Panc1 (cell line): ENCODE results near the gene SLC29A1. TPM values are rescaled to one million over a fixed set of nuclear protein-coding genes. Genes with fewer than 3 reads are reported as not detected.
"Not testable (repeated sequence)": the region's sequence is repeated elsewhere in the genome, so short reads cannot be mapped to it uniquely, and the experiment has no call there.

Experiments used
- ATAC-seq: fragments of 200-7000 bp; cut with Tn5 transposase; 2 replicates; pipeline ENCODE4 v1.9.1; 2020; ENCODE audit warnings: mild to moderate bottlenecking, moderate library complexity
- BruUV-seq: library from RNA; stranded (reverse); fragments of 400-500 nt; replicated peaks from 2 replicates; lab custom pipeline; 2021; lab: Mats Ljungman, UMichigan
- CTCF ChIA-PET: fragments of 300-600 bp; sonication (Branson Sonifier 250); formaldehyde crosslinking; loops from one replicate; lab custom pipeline; 2022; ENCODE audit warnings: antibody characterized with exemption; lab: Charles Lee
- POLR2A ChIA-PET: fragments of 300-600 bp; sonication (Branson Sonifier 250); formaldehyde crosslinking; loops from one replicate; lab custom pipeline; 2022; ENCODE audit warnings: antibody characterized with exemption; lab: Charles Lee
- DNase-seq: peaks from one replicate; pipeline ENCODE4 v3.0.0-alpha.2; 2010; ENCODE audit warnings: low read depth, low spot score
- H3K27ac ChIP-seq: 2 replicates; pipeline ENCODE4 v1.5.1; 2011; ENCODE audit warnings: mild to moderate bottlenecking, low read length, inconsistent platforms
- H3K27me3 ChIP-seq: fragments of 200-500 bp; sonication (Bioruptor generic); 2 replicates; pipeline ENCODE4 v1.6.0; 2014; ENCODE audit warnings: low read length, inconsistent platforms; ENCODE audit not compliant: control insufficient read depth, insufficient read depth
- H3K36me3 ChIP-seq: fragments of 200-500 bp; sonication (Bioruptor generic); 2 replicates; pipeline ENCODE4 v1.5.1; 2014; ENCODE audit warnings: inconsistent platforms, mild to moderate bottlenecking, low read length, moderate library complexity; ENCODE audit not compliant: control insufficient read depth, insufficient read depth
- H3K4me1 ChIP-seq: 2 replicates; pipeline ENCODE4 v1.5.1; 2011; ENCODE audit warnings: inconsistent platforms, mild to moderate bottlenecking, low read length, moderate library complexity; ENCODE audit not compliant: control insufficient read depth, insufficient read depth
- H3K4me3 ChIP-seq, 2 experiments: 2 replicates each; pipeline ENCODE4 v1.5.1; 2011 to 2012; ENCODE audit warnings: low read depth in 2 of 2, low read length in 2 of 2, mild to moderate bottlenecking in 2 of 2, inconsistent platforms in 1 of 2, moderate library complexity in 1 of 2
- H3K9me3 ChIP-seq: fragments of 200-500 bp; sonication (Bioruptor generic); 2 replicates; pipeline ENCODE4 v1.5.1; 2014; ENCODE audit warnings: low read depth, mild to moderate bottlenecking, inconsistent platforms, low read length, moderate library complexity; ENCODE audit not compliant: control insufficient read depth, insufficient read depth
- CTCF ChIP-seq: fragments of 450-650 bp; IDR thresholded peaks from 2 replicates; pipeline ENCODE4 v1.5.1; 2017; ENCODE audit warnings: mild to moderate bottlenecking
- POLR2AphosphoS5 ChIP-seq: IDR thresholded peaks from 2 replicates; pipeline ENCODE4 v1.6.1; 2012; ENCODE audit warnings: mild to moderate bottlenecking, low read depth, low read length, moderate library complexity
- SIN3A ChIP-seq: IDR thresholded peaks from 2 replicates; pipeline ENCODE4 v1.6.1; 2012; ENCODE audit warnings: low read depth, mild to moderate bottlenecking, low read length, moderate library complexity, borderline replicate concordance; ENCODE audit not compliant: insufficient read depth
- TCF7L2 ChIP-seq: IDR thresholded peaks from 2 replicates; pipeline ENCODE4 v1.6.1; 2011; ENCODE audit warnings: mild to moderate bottlenecking, low read depth, low read length, inconsistent platforms
- in situ Hi-C: cut with HindIII; loops from 2 replicates; pipeline ENCODE4 v1.10.0; 2016; ENCODE audit warnings: low sequenced_read_pairs, low pct_unique_long_range_greater_than_20kb
- intact Hi-C: fragments of 100-400 bp; cut with micrococcal nuclease; formaldehyde crosslinking; loops from one replicate; pipeline ENCODE4 v1.10.0; 2022; ENCODE audit not compliant: unreplicated experiment
- total RNA-seq: library from RNA; stranded (reverse); gene quantifications from one replicate; pipeline ENCODE4 v1.2.1, GENCODE V29; 2021; ENCODE audit not compliant: unreplicated experiment
- TF ChIP-seq, protein P1 (sequence below), 2 experiments: IDR thresholded peaks; 2 replicates each; pipeline ENCODE4 v1.6.1; 2011 to 2012; ENCODE audit warnings: low read depth in 2 of 2, control low read depth in 1 of 2, low read length in 1 of 2, mild to moderate bottlenecking in 1 of 2, moderate library complexity in 1 of 2; ENCODE audit not compliant: insufficient read depth in 1 of 2

Gene SLC29A1
- total RNA-seq, 1 experiment from 2014 or later, result 263 TPM

- no peak for ATAC-seq
- peaks cover 42% of the 10 kb centered on the region for H3K4me1 ChIP-seq
- peak overlapping the region; percentile 64 for H3K27ac ChIP-seq
- no peaks in the 10 kb centered on the region for H3K27me3 ChIP-seq
- POLR2A ChIA-PET, result interaction anchor here (0.6 kb wide), 3 partner anchors 22 to 46 kb away, joined by 3 to 5 read pairs (median 5); no protein-coding TSS in a partner anchor
- CTCF ChIA-PET, result interaction anchor here (0.6 to 0.7 kb wide), 2 partner anchors 54 to 124 kb away, joined by 3 to 5 read pairs; no protein-coding TSS in a partner anchor
- DNase-seq, result no peak
- intact Hi-C loops, result no loop called here
- in situ Hi-C loops, result no loop called here
- TF ChIP-seq CTCF (no peak), POLR2AphosphoS5 (no peak), TCF7L2 (no peak), SIN3A (no peak)
- TF ChIP-seq, protein P1, sequence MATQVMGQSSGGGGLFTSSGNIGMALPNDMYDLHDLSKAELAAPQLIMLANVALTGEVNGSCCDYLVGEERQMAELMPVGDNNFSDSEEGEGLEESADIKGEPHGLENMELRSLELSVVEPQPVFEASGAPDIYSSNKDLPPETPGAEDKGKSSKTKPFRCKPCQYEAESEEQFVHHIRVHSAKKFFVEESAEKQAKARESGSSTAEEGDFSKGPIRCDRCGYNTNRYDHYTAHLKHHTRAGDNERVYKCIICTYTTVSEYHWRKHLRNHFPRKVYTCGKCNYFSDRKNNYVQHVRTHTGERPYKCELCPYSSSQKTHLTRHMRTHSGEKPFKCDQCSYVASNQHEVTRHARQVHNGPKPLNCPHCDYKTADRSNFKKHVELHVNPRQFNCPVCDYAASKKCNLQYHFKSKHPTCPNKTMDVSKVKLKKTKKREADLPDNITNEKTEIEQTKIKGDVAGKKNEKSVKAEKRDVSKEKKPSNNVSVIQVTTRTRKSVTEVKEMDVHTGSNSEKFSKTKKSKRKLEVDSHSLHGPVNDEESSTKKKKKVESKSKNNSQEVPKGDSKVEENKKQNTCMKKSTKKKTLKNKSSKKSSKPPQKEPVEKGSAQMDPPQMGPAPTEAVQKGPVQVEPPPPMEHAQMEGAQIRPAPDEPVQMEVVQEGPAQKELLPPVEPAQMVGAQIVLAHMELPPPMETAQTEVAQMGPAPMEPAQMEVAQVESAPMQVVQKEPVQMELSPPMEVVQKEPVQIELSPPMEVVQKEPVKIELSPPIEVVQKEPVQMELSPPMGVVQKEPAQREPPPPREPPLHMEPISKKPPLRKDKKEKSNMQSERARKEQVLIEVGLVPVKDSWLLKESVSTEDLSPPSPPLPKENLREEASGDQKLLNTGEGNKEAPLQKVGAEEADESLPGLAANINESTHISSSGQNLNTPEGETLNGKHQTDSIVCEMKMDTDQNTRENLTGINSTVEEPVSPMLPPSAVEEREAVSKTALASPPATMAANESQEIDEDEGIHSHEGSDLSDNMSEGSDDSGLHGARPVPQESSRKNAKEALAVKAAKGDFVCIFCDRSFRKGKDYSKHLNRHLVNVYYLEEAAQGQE (IDR thresholded peaks at IDR 0.05; ENCODE audit: insufficient read depth in 1 of 2, low read depth in 2 of 2, low read length in 1 of 2), result no peak
- H3K9me3 ChIP-seq, result no peaks in the 10 kb centered on the region
- H3K4me3 ChIP-seq, result no peak overlapping the region
- no peaks in the 10 kb centered on the region for H3K36me3 ChIP-seq
- BruUV-seq, result no TSS peak
Measured at GRCh38 chr6:44180886-44181285, 42.5 kb upstream of the SLC29A1 start.

DNA sequence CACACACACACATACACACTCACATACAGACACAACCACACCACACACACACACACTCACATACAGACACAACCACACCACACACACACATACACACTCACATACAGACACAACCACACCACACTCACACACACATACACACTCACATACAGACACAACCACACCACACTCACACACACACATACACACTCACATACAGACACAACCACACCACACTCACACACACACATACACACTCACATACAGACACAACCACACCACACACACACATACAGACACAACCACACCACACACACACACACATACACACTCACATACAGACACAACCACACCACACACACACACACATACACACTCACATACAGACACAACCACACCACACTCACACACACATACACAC lies 41.6 kb upstream of the SLC29A1 start:
- DNase-seq, H3K9me3 ChIP-seq, H3K4me3 ChIP-seq, CTCF ChIA-PET, H3K27me3 ChIP-seq, H3K36me3 ChIP-seq, BruUV-seq, POLR2A ChIA-PET, ATAC-seq, H3K27ac ChIP-seq, intact Hi-C loops, in situ Hi-C loops: not testable (repeated sequence)
- peaks cover 33% of the 10 kb centered on the region for H3K4me1 ChIP-seq

DNA sequence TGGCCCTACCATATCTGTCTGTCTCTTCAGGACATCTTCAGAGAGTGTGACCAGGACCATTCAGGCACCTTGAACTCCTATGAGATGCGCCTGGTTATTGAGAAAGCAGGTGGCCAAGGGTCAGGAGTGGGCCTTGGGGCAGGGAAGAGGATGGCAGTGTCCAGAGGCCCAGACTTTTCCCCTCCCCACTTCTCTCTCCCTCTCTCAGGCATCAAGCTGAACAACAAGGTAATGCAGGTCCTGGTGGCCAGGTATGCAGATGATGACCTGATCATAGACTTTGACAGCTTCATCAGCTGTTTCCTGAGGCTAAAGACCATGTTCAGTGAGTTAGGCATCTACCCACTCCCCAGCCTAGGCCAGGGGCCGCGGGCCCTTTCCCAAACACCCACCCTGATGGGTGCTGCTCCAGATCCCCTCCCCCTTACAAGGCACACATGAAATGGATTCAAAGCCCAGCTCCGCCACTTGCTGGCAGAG lies 40.4 kb upstream of the SLC29A1 start:
- ATAC-seq (no peak), DNase-seq (no peak)
- intact Hi-C loops, result no loop called here
- Histone ChIP-seq H3K27ac (no peak overlapping the region), H3K9me3 (no peaks in the 10 kb centered on the region), H3K4me1 (peaks cover 25% of the 10 kb centered on the region), H3K27me3 (no peaks in the 10 kb centered on the region), H3K36me3 (no peaks in the 10 kb centered on the region), H3K4me3 (no peak overlapping the region)
- ChIA-PET CTCF (no interaction called here), POLR2A (no interaction called here)
- in situ Hi-C loops, result no loop called here
- BruUV-seq, result no TSS peak
- TF ChIP-seq SIN3A (no peak), TCF7L2 (no peak), POLR2AphosphoS5 (no peak), CTCF (no peak)
- TF ChIP-seq, protein P1 (IDR thresholded peaks at IDR 0.05; ENCODE audit: insufficient read depth in 1 of 2, low read depth in 2 of 2, low read length in 1 of 2), result no peak
